ENCODE measurements around the gene GSK3B.

Gene GSK3B

GRCh38 chr3:119782460-119782859, 311.8 kb downstream of the GSK3B start:
- TF ChIP-seq CTCF (IDR thresholded peaks at IDR 0.05; ENCODE audit: low read depth, low read length): no peak
- H3K4me3 ChIP-seq (ENCODE audit: low read depth, low read length): no peak overlapping the region

GRCh38 chr3:119781330-119782198, 312.7 kb downstream of the GSK3B start, which contains the start of gene NR1I2:
NR1I2 (plus strand) TSS chr3:119782101.
- no peak for TF ChIP-seq CTCF (IDR thresholded peaks at IDR 0.05; ENCODE audit: low read depth, low read length)

GRCh38 chr3:119779731-119780383, 314.4 kb downstream of the GSK3B start:
- no peak for TF ChIP-seq CTCF (IDR thresholded peaks at IDR 0.05; ENCODE audit: low read depth, low read length)
- H3K4me3 ChIP-seq (ENCODE audit: low read depth, low read length): no peak overlapping the region

More at GRCh38 chr3:119781330-119782198, 312.7 kb downstream of the GSK3B start, which contains the start of gene NR1I2:
- no peak within 1 kb of the TSS for H3K4me3 ChIP-seq (ENCODE audit: low read depth, low read length)

GRCh38 chr3:119778811-119779210, 315.4 kb downstream of the GSK3B start:
- no peak for TF ChIP-seq CTCF (IDR thresholded peaks at IDR 0.05; ENCODE audit: low read depth, low read length)
- no peak overlapping the region for H3K4me3 ChIP-seq (ENCODE audit: low read depth, low read length)

GRCh38 chr3:119778176-119778575, 316.1 kb downstream of the GSK3B start:
- no peak overlapping the region for H3K4me3 ChIP-seq (ENCODE audit: low read depth, low read length)
- no peak for TF ChIP-seq CTCF (IDR thresholded peaks at IDR 0.05; ENCODE audit: low read depth, low read length)

GRCh38 chr3:119776304-119776703, 317.9 kb downstream of the GSK3B start:
- TF ChIP-seq CTCF (IDR thresholded peaks at IDR 0.05; ENCODE audit: low read depth, low read length): no peak

GRCh38 chr3:119774444-119774843, 319.8 kb downstream of the GSK3B start:
- H3K4me3 ChIP-seq (ENCODE audit: low read depth, low read length): no peak overlapping the region
- no peak for TF ChIP-seq CTCF (IDR thresholded peaks at IDR 0.05; ENCODE audit: low read depth, low read length)

More at GRCh38 chr3:119776304-119776703, 317.9 kb downstream of the GSK3B start:
- no peak overlapping the region for H3K4me3 ChIP-seq (ENCODE audit: low read depth, low read length)

All from WI38 (cell line).